HG03571 (cell line): Measurements from ENCODE around the gene C3orf70.

ENCODE experiments used
- ATAC-seq: cut with Tn5 transposase; IDR thresholded peaks from one replicate; pipeline ENCODE4 v1.9.1; 2021; ENCODE audit not compliant: unreplicated experiment

C3orf70 gene, protein sequence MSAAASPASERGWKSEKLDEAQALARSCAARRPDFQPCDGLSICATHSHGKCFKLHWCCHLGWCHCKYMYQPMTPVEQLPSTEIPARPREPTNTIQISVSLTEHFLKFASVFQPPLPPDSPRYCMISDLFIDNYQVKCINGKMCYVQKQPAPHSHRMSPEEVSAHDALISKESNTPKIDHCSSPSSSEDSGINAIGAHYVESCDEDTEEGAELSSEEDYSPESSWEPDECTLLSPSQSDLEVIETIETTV

DNA sequence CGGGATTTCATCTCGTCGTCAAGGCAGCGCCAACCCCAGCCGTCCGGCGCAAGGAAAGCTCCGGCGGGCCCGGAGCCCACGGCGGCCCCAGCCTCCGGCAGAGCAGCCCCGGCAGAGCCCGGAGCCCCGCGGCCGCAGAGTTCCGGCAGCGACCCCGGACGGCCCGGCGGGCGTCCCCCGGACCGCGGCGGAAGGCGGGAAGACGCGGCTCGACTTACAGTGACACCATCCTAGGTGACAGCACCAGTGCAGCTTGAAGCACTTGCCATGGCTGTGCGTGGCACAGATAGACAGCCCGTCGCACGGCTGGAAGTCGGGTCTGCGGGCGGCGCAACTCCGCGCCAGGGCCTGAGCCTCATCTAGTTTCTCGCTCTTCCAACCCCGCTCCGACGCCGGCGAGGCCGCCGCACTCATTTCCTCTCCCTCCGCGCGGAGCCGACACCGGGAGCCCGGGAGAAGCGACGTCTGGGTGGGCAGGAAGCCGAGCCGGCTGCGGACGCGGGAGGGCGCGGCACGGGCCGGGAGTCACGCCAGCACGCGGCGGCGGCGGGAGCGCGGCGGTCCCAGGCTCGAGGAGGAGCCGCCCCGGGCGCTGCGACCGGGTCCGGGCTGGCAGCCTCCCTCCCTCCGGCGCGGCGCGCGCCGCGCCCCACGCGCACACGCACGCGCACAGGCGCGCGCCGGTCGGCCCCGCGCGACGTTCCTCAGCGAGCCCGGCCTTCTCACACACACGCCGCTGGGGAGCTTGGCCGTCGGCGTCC, at the start of gene C3orf70:
TSS of gene C3orf70 (minus strand) at position 651 of the 761 bp plus-strand sequence. CDS start at position 414, 237 bp downstream.
- ATAC-seq = no peak

DNA sequence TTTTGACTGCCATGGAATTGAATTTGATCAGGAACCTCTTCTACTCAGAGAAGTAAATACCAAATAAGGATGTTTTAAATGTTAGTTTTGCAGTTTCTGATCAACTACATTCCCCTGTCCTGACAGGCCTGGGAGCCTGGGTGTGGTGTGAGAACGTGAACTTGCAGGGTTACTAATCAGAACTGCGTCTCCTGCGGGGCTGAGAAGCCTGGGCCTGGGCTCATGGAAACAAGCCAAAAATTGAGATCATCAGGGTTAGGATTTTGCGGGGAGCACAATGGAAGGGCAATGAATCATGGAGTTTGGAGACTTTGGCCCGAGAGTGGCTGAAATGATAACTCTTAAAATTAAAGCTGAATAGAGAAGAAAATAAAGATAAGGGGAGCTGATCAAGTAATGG, 47.8 kb upstream of the C3orf70 start:
- no peak for ATAC-seq

DNA sequence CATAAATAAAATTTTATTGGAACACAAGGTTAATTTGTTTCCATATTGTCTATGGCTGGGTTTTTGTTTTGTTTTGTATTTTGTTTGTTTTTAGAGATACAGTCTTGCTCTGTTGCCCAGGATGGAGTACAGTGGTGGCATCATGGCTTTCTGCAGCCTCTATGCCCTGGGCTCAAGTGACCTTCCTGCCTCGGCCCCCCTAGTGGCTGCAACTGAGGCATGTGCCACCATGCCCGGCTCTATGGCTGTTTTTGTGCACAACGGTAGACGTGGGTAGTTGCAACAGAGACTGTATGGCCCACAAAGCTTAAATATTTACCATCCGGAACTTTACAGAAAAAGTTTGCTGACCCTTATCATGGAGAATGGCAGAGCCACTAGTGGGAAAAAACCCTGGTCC, 46.8 kb upstream of the C3orf70 start:
- no peak for ATAC-seq

DNA sequence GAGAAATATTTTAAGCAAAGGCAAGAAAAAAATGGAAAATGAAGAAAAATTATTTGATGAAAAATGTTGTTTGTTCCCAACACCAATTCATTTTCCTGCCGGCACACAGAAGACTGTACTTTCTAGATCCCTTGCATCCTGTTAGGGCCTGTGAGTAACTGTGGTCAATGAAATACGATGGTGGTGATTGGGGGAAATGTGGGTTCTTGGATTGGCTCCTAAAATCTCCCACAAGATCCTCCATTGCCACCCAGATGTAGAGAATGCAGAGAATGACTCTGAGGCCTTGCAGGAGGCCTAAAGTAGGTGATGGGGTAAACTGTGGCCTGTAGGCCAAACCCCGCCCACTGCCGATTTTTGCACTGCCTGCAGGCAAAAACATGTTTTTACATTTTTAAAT, 46.3 kb upstream of the C3orf70 start:
- no peak for ATAC-seq

DNA sequence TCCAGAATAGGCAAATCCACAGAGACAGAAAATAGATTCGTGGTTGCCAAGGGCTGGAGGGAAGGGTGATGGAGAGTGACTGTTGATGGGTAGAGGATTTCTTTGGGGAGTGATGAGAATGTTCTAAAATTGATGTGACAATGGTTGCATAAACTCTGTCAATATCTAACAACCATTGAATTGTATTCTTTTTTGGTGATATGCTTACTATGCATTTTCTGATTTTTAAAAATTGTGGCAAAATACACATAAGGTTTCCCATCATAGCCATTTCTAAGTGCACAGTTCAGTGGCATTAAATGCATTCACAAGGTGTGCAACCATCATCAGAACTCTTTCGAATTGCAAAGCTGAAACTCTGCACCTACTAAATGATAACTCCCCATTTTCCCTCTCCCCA, 44.2 kb upstream of the C3orf70 start:
- ATAC-seq = no peak

DNA sequence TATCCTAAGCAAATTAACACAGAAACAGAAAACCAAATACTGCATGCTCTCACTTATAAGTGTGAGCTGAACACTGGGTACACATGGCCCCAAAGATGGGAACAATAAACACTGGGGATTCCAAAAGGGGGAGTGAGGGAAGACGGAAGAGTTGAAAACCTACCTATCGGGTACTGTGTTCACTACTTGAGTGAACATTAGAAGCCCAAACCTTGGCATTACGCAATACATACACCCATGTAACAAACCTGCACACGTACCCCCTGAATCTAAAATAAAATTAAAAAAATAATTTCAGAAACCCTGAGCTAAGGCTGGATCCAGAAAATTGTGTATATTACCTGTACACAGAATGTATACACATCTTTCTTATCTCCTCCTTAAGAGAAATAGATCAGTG, 42.8 kb upstream of the C3orf70 start:
- no peak for ATAC-seq

DNA sequence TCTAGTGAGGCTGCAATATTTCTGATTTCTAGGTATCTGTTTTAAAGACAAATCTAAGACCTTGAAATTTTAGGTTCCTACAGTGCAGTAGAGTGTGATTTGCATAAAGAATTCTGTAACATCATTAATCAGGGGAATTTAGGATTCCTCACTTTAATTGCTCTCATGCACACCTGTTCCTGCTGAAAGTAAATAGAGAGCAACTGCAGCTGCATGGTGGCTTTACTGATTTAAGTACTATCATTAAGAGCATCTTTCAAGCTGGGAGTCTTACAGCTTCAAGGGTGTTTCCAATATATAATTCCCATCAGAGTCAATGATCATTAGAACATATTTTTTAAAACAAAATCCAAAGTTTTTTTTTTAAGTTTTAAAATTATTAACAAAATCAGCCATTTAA, 36.0 kb upstream of the C3orf70 start:
- ATAC-seq = no peak

DNA sequence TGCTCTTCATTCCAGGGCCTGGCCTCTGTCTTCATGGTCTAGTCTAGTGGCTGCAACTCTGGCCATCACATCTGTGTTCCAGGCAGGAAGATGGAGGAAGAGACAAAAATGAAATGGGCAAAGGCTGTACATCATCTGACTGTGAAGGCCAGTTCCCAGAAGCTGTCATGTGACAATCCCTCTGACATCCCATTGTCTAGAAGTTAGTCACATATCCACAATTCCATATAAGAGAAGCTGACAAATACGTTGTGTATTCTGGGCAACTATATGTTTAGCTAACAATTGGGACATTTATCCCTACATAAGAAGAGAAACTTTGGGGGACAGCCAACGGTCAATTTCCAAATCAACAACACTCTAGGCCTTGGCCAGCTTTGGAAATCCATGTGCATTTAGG, 34.5 kb upstream of the C3orf70 start:
- ATAC-seq = no peak

DNA sequence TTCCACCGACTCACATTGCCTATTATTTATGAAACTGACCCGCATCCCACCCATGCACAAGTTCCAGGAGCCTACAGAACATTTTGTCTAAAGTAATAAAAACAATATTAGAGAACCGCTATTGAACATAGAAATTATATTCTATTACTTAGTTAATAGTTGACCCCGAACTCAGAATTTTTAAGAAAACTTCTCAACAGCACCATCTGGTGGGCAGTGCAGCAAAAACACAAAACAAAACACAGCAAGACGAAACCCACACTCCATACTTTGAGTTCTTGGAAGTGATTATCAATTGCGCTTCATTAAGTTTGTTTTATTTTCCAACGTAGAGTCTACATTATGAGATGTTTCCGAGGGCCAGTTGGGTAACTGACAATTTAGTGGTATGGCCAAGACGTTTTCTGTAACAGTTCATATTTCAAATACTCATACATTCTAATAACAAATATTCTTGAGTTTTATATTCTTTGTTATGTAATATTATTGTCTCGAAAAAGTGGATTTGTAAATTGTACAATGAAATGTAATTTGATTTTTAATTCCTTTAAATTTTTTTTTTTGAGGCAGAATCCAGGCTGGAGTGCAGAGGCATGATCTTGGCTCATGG, 24.0 kb upstream of the C3orf70 start:
- no peak for ATAC-seq

DNA sequence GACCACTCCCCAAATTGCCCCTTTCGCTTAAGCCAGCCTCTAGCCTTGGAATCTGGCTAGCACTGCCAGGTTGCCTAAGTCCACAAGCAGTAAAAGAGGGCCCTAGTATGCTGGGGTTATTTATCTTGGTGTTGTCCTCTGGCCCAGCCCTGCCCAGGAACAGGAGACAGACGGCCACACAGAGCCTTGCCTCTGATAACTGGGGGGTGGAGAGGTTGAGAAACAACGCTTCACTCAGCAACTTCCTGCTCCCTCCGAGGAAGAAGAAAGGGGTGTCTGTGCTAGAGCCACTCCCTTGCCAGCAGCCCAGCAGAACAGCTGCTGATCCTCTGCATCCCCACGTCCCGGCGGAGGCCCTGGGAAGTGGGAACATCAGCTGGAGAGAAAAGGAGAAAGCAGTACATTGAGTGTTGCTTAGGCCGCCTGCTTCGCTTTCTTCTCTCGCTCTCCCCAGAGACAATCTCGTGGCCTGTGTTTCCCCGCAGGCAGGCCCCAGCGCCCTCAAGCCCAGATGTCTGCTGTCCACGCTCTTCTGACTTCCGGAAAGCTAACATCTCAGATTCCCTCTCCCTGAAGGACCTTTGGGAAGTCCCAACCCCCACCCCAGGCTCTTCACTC, 22.6 kb upstream of the C3orf70 start:
- peak; percentile 80 for ATAC-seq

DNA sequence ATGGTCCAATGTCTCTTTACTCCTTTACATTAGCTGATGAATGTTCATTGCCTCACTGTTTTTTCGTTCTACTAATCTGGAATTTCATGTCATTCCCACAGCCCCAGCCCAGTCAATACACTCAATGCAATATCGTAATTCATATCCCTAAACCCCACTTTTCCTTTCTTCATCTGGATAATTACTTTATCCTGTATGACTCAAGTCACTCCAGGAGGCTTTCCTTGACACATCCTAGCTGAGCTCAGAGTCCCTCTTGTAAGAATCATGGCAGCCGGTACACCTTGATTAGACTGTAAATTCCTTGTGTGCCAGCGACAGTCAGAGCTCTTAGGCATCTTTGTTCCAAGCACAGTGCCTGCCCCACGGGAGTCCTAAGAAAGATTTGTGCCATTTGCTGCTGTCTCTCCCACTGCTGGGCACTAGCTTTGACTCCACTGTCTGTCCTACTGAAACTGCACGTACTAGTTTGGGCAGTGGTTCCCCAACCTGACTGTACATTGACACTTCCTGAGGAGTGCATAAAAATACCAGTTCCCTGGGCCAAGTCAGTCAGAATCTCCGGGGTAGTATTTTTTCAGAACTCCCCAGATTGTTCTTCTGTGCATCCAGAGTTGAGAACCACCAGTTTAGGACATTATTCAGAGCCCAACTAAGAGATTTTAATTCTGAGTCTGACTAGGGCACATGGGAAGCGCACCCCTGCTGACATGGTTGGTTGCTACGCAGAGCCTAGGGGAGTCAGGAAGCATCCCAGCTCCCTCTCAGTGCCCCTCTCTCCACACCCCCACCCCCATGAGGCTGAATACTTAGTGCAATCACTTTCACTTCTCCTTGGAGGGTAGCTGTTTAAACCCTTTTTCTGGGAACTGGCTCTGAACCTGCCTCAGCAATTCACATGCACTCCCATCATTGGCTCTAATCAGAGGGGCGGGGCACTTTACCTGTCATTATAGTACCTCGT, 19.5 kb upstream of the C3orf70 start:
- no peak for ATAC-seq

DNA sequence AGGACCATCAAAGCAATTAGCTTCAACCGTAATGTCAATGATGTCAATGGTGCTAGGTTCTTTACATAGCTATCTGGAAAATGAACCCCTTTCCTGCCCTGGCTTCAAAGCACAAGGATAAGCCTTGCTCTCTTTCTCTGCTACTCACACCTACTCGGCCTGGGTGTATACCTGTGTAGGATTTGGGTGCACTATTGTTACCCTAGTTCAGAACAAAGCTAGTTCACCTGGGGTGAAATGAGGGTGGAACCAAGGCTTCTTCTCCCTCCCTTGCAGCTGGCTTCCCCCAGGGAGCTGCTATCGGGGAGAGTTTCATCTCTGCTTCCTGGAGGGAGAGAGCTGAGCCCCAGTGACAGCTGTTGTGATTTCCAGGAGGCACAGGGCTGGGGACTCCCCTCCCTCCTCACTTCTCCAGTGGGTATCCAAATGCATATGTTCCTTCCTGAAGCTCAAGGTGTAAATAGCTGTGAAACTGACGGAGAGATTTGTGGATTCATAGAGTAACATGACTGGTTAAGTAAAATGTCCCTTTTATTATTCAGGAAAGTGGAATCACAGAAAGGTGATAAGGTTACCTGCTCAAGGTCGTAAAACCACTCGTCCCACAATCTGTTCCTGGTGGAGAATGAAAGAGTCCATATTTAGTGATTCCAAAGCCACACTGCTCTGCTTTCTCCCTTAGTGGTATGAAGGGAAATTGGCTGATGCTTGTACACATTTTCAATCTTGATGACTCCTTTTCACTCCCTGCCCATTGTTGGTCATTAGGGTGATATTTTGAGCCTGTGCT, 11.8 kb upstream of the C3orf70 start:
- ATAC-seq = no peak

DNA sequence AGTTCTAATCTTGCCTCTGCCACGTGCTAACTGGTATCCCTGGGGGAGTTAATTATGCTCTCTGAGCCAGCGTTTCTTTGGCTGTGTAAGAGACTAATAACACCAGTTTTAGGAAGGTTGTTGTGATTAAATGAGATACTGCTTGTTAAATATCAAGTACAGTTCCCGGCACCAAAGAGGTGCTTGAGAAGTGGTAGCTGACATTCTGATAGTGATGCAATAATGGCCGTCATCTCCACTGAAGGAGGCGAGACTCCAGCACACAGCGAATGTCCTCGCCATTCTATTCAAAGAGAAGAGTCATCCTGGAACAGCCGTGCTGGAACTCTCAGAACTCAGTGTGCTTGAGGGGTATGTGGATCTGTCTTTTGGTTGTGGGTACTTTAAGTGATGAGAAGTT, 9.8 kb upstream of the C3orf70 start:
- no peak for ATAC-seq

DNA sequence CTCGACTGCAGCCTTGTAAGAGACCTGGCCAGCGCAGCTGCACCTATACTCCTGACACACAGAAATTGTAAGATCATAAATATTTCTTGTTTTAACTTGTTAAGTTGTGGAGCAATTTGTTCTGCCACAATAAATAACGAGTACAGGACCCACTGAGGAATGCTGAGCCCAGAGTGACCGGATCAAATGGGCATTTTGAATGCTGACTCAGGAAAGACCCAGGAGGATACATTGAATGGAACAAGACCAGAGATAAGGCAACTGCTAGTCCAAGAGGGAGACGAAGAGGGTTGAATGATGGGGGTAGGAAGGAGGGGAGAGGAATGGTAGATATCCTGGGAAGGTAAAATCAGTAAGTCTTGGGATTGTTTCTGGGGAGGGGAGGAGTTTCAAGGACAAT, 8.9 kb upstream of the C3orf70 start:
- ATAC-seq = no peak

DNA sequence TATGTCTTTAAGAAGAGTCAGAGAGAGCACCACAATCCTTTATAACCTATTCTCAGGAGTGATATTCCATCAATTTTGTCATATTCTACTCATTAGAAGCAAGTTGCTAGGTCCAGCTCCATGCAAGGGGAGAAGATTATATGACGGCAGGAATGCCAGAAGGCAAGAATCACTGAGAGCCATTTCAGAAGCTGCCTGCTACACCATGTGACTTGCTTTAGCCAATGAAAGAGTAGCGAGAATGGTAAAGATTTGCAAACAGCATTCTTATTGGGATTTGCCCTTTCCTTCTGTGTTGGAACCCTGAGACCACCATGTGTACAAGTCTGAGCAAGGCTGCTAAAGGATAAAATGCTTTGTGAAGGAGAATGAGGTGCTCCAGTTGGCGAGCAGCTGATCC, 4.5 kb upstream of the C3orf70 start:
- ATAC-seq = no peak

DNA sequence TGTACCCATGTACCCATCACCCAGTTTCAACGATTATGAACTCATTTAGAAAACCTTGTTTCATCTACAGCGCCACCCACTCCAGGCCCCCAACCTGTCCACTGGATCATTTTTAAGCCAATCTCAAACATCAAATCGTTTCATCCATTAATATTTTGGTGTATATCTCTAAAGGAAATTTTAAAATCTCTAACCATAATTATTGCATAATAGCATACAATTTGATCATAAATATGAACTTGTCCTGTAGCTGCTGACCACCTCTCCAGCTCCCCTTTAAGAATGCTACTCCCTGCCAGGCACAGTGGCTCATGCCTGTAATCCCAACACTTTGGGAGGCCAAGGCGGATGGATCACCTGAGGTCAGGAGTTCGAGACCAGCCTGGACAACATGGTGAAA, 2.8 kb upstream of the C3orf70 start:
- no peak for ATAC-seq

DNA sequence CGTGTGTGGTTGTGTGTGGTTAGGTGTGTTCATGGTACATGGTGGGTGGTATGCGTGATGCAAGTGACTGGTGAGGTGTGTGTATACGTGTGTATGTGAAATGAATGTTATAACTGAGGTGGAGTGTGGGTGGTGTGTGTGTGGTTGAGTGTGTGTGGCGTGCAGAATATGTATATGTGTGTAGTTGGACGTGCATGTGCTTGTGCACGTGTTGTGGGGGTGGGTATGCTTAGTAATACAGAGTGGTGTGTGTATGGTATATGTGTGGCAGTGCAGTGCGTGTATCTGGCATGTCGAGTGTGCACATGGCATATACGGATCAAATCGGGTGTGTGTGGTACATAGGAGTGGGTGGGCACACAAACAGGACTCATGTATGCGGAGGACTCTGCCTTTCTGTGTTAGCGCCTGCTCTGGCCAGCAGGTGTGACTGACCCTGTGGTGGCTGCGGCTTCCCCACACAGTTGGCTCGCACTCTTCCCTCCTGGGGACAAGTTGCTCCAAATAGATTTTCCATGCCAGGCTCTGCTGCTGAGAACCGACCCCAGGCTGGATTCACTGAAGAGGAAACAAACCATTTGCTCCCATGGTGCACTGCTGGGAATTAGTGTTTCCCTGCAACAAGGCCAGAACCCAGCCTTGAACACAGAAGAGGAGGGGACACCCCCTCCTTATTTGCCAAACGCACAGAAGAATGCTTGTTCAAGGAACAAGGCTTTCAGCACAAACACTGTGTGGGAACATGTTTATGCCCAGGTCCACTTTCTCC, 1.2 kb upstream of the C3orf70 start:
- ATAC-seq = no peak

DNA sequence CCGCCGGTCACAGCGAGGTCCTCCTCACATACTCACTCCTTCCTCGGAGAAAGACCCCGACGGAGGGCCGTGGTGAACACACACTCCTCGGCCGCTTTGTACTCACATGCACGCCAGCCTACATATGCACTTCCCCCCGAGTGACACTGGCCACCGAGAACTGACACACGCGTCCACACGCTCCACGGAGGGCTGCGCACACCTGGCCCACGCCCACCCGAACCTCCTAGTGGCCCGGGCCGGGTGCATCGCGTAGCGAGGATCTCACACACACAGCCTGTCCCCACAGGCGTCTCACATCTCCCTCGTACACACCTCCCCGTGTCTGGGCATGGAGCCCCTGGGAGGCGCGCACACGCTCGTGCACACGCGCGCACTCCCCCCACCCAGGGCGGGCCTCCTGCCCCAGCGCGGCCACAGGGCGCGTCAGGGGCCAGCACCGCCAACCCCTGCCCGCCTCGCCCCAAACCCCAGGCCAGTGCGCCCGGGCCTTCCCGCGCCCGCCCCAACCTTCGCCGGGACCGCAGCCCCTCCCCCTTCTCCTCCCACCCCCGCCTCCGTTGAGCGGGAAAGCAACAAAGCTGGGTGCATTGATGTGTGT, 411 bp upstream of the C3orf70 start:
- no peak for ATAC-seq

DNA sequence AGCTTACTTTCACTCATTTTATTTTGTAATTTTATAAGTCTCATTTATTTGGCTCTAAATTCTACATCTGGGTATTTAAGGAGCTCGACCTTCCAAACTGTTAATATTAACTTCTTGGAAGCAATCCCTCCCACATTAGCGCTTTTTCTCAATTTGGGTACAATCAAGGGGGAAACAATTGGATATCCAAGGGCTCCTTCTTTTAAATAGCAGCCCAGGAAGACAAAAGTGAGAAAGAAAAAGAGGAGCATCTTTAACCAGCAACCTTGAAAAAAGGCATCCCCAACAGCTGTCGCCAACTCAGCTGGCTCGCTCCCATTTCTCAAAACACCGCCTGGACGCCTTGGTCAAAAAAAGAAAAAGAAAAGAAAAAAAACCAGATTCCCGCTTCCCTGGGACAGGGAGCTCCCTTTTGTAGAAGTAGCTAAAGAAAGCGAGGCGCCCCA, 873 bp downstream of the C3orf70 start:
- ATAC-seq = no peak
